ENCODE data around the gene FARP1. TPM values are rescaled to one million over a fixed set of nuclear protein-coding genes. Genes with fewer than 3 reads are reported as not detected.

FARP1 gene
- total and polyA plus RNA-seq, 10 of the 15 experiments (the other 5 are each of a cell fraction or from before 2014, with no cell fraction given) = 0.17 to 6.9 (median 0.68) TPM

DNA sequence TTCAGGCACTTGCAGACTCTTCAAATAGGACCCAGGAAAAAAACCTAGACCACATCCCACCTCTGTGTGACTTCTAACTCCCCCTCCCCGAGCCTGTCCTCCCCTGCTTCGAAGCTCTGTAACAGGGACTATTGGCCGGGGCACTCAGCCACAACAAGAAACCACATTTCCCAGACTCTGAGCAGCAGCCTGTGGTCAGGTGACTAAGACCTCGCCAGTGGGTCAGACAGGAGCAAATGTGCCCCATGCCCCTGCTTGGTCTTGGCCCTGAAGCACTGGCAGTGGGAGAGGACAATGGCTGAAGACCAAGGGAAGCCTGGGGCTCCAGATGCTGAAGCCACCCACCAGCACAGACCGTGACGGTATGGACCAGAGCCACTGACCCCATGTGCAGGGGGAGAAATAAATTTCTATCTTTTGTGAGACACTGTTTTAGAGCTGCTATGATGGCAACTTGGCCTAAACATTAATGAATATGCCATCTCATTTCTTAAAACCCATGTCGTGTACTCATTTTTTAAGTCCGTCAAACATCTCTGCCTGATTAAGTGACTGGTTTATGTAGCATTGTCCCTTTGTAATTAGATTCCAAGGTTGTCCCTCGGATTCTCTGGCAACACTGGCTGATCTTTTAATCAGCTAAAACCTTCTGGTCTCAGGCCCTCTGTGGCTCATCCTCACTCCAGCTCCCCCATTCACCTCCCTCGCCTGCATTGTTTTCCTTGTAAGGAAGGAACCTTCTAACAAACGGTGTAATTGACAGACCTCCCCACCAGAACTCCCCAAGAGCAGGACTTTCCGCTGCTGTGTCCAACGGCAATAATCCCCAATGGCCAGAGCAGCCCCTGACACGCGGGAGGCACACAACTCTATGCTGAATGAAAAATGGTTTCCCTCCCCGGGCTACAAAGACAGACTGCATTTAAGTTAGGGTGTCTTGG lies 335.6 kb downstream of the FARP1 start (continued):
- TF ChIP-seq, protein P1, sequence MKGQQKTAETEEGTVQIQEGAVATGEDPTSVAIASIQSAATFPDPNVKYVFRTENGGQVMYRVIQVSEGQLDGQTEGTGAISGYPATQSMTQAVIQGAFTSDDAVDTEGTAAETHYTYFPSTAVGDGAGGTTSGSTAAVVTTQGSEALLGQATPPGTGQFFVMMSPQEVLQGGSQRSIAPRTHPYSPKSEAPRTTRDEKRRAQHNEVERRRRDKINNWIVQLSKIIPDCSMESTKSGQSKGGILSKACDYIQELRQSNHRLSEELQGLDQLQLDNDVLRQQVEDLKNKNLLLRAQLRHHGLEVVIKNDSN (IDR thresholded peaks at IDR 0.05; ENCODE audit: borderline replicate concordance, extremely low read length, insufficient read depth, low read depth, low read length) = peak; percentile 57
- TF ChIP-seq YY1 (IDR thresholded peaks at IDR 0.05; ENCODE audit: low read depth, low read length) (no peak), SMC3 (IDR thresholded peaks at IDR 0.05; ENCODE audit: borderline replicate concordance, low read length) (no peak), CREM (IDR thresholded peaks at IDR 0.05; ENCODE audit: low read depth) (peak; percentile 49), EED (IDR thresholded peaks at IDR 0.05; ENCODE audit: low read depth) (peak; percentile 81), TCF7 (IDR thresholded peaks at IDR 0.05; ENCODE audit: borderline replicate concordance) (no peak), MTA3 (IDR thresholded peaks at IDR 0.05; ENCODE audit: borderline replicate concordance, low read length) (0 out of 2 replicates have a peak, but pooled peaks have one; percentile 23), NFXL1 (IDR thresholded peaks at IDR 0.05; ENCODE audit: borderline replicate concordance) (no peak), TCF3 (IDR thresholded peaks at IDR 0.05; ENCODE audit: borderline replicate concordance, insufficient read depth, low read depth, low read length) (peak; percentile 51; the same call in 1 of the 2 replicates), BHLHE40 (IDR thresholded peaks at IDR 0.05; ENCODE audit: borderline replicate concordance in 1 of 2, low read depth in 2 of 2, low read length in 1 of 2) (peak; percentile 57 to 68; a peak in 2 of 4 replicates), LARP7 (IDR thresholded peaks at IDR 0.05) (no peak), CBFB (IDR thresholded peaks at IDR 0.05; ENCODE audit: low read depth) (peak; percentile 92)
- TF ChIP-seq, protein P2, sequence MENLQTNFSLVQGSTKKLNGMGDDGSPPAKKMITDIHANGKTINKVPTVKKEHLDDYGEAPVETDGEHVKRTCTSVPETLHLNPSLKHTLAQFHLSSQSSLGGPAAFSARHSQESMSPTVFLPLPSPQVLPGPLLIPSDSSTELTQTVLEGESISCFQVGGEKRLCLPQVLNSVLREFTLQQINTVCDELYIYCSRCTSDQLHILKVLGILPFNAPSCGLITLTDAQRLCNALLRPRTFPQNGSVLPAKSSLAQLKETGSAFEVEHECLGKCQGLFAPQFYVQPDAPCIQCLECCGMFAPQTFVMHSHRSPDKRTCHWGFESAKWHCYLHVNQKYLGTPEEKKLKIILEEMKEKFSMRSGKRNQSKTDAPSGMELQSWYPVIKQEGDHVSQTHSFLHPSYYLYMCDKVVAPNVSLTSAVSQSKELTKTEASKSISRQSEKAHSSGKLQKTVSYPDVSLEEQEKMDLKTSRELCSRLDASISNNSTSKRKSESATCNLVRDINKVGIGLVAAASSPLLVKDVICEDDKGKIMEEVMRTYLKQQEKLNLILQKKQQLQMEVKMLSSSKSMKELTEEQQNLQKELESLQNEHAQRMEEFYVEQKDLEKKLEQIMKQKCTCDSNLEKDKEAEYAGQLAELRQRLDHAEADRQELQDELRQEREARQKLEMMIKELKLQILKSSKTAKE (IDR thresholded peaks at IDR 0.05; ENCODE audit: low read depth, poor library complexity, severe bottlenecking) = peak; percentile 54
- TF ChIP-seq, protein P3, sequence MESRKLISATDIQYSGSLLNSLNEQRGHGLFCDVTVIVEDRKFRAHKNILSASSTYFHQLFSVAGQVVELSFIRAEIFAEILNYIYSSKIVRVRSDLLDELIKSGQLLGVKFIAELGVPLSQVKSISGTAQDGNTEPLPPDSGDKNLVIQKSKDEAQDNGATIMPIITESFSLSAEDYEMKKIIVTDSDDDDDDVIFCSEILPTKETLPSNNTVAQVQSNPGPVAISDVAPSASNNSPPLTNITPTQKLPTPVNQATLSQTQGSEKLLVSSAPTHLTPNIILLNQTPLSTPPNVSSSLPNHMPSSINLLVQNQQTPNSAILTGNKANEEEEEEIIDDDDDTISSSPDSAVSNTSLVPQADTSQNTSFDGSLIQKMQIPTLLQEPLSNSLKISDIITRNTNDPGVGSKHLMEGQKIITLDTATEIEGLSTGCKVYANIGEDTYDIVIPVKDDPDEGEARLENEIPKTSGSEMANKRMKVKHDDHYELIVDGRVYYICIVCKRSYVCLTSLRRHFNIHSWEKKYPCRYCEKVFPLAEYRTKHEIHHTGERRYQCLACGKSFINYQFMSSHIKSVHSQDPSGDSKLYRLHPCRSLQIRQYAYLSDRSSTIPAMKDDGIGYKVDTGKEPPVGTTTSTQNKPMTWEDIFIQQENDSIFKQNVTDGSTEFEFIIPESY (IDR thresholded peaks at IDR 0.05) = no peak
